Cardiac muscle cell (in vitro differentiated cells and primary cell): ENCODE measurements around the gene RCL1. TPM values are rescaled to one million over a fixed set of nuclear protein-coding genes. Genes with fewer than 3 reads are reported as not detected.
A peak's percentile ranks its signal among the peaks of the same experiment; 100 is the strongest.

ENCODE experiments used
- DNase-seq, 2 donors: peaks; one replicate each; pipeline versions ENCODE4 v3.0.0 to v3.0.0-alpha.2; 2010 to 2017; ENCODE audit warnings: low read depth in 1 of 2, low spot score in 1 of 2
- H3K27ac ChIP-seq: fragments of 200-600 bp; sonication (generic); 2 replicates; pipeline ENCODE4 v1.5.1; 2016
- H3K27me3 ChIP-seq: fragments of 200-600 bp; sonication (generic); 2 replicates; pipeline ENCODE4 v1.6.0; 2016; ENCODE audit warnings: control low read depth
- H3K36me3 ChIP-seq: fragments of 200-600 bp; sonication (generic); 2 replicates; pipeline ENCODE4 v1.5.1; 2016; ENCODE audit warnings: control low read depth
- H3K4me1 ChIP-seq: fragments of 200-600 bp; sonication (generic); 2 replicates; pipeline ENCODE4 v1.8.1; 2017; ENCODE audit warnings: low read depth, mild to moderate bottlenecking, mixed run types
- H3K4me3 ChIP-seq: fragments of 200-600 bp; sonication (generic); 2 replicates; pipeline ENCODE4 v1.5.1; 2016; ENCODE audit warnings: mild to moderate bottlenecking
- H3K9me3 ChIP-seq: fragments of 200-600 bp; sonication (generic); 2 replicates; pipeline ENCODE4 v1.5.1; 2017; ENCODE audit warnings: low read depth, mild to moderate bottlenecking, control low read depth
- CTCF ChIP-seq: IDR thresholded peaks from 2 replicates; pipeline ENCODE4 v1.5.1; 2012; ENCODE audit warnings: low read depth, mild to moderate bottlenecking, low read length
- polyA plus RNA-seq: library from polyadenylated mRNA; unstranded; fragments of >200 nt; fragmentation: Nextera tagmentation; extraction: Ambion mirVana; gene quantifications from 2 replicates; pipeline ENCODE4 v1.2.1, GENCODE V29; 2016
- total RNA-seq: library from RNA; depleted of rRNA; stranded (reverse); fragments of >200 nt; gene quantifications from 2 replicates; pipeline ENCODE4 v1.2.3, GENCODE V29; 2016

RCL1 gene
- total and polyA plus RNA-seq, 2 experiments from 2014 or later, result 15.1 to 17.9 TPM

GRCh38 chr9:4836676-4837075, 43.9 kb downstream of the RCL1 start:
- no peak overlapping the region for H3K4me3 ChIP-seq
- H3K9me3 ChIP-seq, result no peaks in the 10 kb centered on the region
- H3K36me3 ChIP-seq, result no peaks in the 10 kb centered on the region
- DNase-seq, result peak in 1 of 2 donors; percentile 27
- H3K27ac ChIP-seq, result no peak overlapping the region
- H3K4me1 ChIP-seq, result peaks cover 3% of the 10 kb centered on the region
- TF ChIP-seq CTCF, result no peak
- H3K27me3 ChIP-seq, result no peaks in the 10 kb centered on the region

GRCh38 chr9:4837261-4838188, 44.8 kb downstream of the RCL1 start:
- no peak overlapping the region for H3K27ac ChIP-seq
- H3K9me3 ChIP-seq, result no peaks in the 10 kb centered on the region
- TF ChIP-seq CTCF, result no peak
- H3K4me1 ChIP-seq, result no peaks in the 10 kb centered on the region
- no peaks in the 10 kb centered on the region for H3K36me3 ChIP-seq
- H3K4me3 ChIP-seq, result no peak overlapping the region
- H3K27me3 ChIP-seq, result no peaks in the 10 kb centered on the region
- peak in 1 of 2 donors; percentile 94 for DNase-seq

GRCh38 chr9:4838189-4838546, 45.4 kb downstream of the RCL1 start:
- no peaks in the 10 kb centered on the region for H3K9me3 ChIP-seq
- TF ChIP-seq CTCF, result no peak
- no peaks in the 10 kb centered on the region for H3K4me1 ChIP-seq

GRCh38 chr9:4839470-4839912, 46.7 kb downstream of the RCL1 start:
- Histone ChIP-seq H3K9me3 (no peaks in the 10 kb centered on the region), H3K4me3 (no peak overlapping the region), H3K36me3 (no peaks in the 10 kb centered on the region), H3K27me3 (no peaks in the 10 kb centered on the region), H3K4me1 (no peaks in the 10 kb centered on the region), H3K27ac (no peak overlapping the region)
- no peak for TF ChIP-seq CTCF
- DNase-seq, result no peak

More at GRCh38 chr9:4838189-4838546, 45.4 kb downstream of the RCL1 start:
- Histone ChIP-seq H3K36me3 (no peaks in the 10 kb centered on the region), H3K27me3 (no peaks in the 10 kb centered on the region), H3K4me3 (no peak overlapping the region), H3K27ac (no peak overlapping the region)
- no peak for DNase-seq

GRCh38 chr9:4840018-4840417, 47.3 kb downstream of the RCL1 start:
- Histone ChIP-seq H3K4me1 (no peaks in the 10 kb centered on the region), H3K4me3 (no peak overlapping the region), H3K36me3 (no peaks in the 10 kb centered on the region), H3K27ac (no peak overlapping the region), H3K27me3 (no peaks in the 10 kb centered on the region), H3K9me3 (no peaks in the 10 kb centered on the region)
- DNase-seq, result no peak
- no peak for TF ChIP-seq CTCF
